Stimulated activated CD8-positive, alpha-beta memory T cell treated with anti-CD3 and anti-CD28 coated beads, Interleukin-15, amount 100 ng/mL, for 4 hours (primary cell): ENCODE measurements around the gene CEP41.

Source experiments
- DNase-seq, 2 donors: peaks; one replicate each; pipeline ENCODE4 v3.0.0-alpha.2; 2020; ENCODE audit warnings: low read depth in 2 of 2

CEP41 gene

GRCh38 chr7:130350945-130351790 is 89.6 kb downstream of the CEP41 start:
- no peak for DNase-seq

- no peak for DNase-seq
Observed at GRCh38 chr7:130349911-130350782, 90.7 kb downstream of the CEP41 start.

- no peak for DNase-seq
Observed at GRCh38 chr7:130346941-130347340, 93.9 kb downstream of the CEP41 start.

DNA sequence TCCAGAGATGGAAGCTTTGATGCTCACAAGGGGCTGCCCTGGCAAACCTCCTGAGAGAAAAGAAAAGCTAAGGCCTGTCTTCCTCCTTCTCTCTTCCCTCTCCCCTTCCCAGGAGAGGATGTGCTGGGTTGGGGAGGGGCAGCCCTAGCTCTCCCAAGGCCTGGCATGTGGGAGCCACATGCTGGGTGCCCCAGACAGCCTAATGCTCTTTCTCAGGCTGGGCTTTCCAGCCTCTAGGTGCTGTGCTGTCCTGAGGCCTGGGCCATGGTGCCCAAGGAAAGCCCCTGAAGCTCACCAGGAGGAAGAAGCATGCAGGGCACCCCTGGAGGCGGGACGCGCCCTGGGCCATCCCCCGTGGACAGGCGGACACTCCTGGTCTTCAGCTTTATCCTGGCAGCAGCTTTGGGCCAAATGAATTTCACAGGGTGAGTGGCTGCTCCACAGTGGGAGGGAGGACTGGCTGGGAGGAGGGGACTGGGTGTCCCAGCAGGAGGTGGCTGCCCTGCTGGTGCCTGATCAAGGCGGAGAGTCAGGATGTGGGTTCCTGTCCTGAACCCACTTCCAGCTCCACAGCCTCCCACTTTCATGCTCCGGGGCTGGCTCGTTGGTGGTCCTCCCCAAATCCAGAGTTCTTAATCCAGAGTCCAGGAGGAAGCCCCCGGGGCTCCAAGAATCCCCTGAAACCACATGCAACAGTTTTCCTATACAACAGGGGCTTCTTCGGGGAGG is 94.5 kb downstream of the CEP41 start:
- DNase-seq, result no peak

DNA sequence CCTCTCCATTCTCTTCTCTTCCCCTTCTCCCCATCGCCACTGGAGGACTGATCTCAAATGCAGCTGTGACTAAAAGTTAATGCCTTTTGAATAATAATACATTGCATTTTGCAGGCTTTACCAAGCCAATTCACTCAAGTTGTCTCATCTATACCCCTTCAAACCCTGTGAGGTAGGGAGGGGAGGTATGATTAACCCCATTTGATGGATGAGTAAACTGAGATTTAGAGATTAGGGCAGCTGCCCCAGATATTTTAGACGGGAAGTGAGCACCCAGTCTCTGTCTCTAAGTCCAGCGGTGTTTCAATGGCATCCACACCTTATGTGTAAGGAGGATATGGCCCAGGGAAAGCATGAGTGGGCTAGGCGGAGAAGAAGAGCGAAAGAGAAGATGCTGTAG is 95.1 kb downstream of the CEP41 start:
- DNase-seq, result no peak

- DNase-seq, result no peak
Observed at GRCh38 chr7:130345136-130345535, 95.7 kb downstream of the CEP41 start.

- no peak for DNase-seq
Observed at GRCh38 chr7:130344271-130344866, 96.4 kb downstream of the CEP41 start, which contains the start of gene CPA5. Gene CPA5, plus strand, starts transcription at chr7:130344816. Its CDS starts 1,670 bp downstream, at chr7:130346486.
